Pancreas (tissue), 10 donors: ENCODE results near the gene DLST. TPM values are rescaled to one million over a fixed set of nuclear protein-coding genes. Genes with fewer than 3 reads are reported as not detected.

Experiments
- ATAC-seq, 4 donors: fragments of 200-7000 bp; cut with Tn5 transposase; one replicate each; pipeline versions ENCODE4 v1.8.0 to v1.9.1; 2020; ENCODE audit warnings: mild to moderate bottlenecking in 4 of 4, moderate library complexity in 4 of 4
- DNase-seq, 6 donors: peaks; one replicate each; pipeline ENCODE4 v3.0.0-alpha.2; 2020
- FAIRE-seq: peaks from 2 replicates; lab custom pipeline; 2012; peaks lifted over from hg19 to GRCh38; lab: Jason Lieb, UNC
- H3K27ac ChIP-seq, 4 donors: fragments of 200-600 bp; sonication (generic); 1 replicate in 3 of 4; 2 replicates in 1 of 4; pipeline versions ENCODE4 v1.5.0 to v1.8.0; 2020
- H3K27me3 ChIP-seq, 4 donors: fragments of 200-600 bp; one replicate each; pipeline ENCODE4 v1.8.0; 2021
- H3K36me3 ChIP-seq, 3 donors: fragments of 200-600 bp; sonication (generic) in 1 of 3; one replicate each; pipeline versions ENCODE4 v1.5.0 to v1.8.0; 2020 to 2021
- H3K4me1 ChIP-seq, 3 donors: fragments of 200-600 bp; one replicate each; pipeline ENCODE4 v1.8.0; 2021
- H3K4me3 ChIP-seq, 4 donors: fragments of 200-600 bp; sonication (generic) in 2 of 4; one replicate each; pipeline versions ENCODE4 v1.5.0 to v1.8.0; 2020 to 2021
- H3K9me3 ChIP-seq, 4 donors: fragments of 200-600 bp; one replicate each; pipeline ENCODE4 v1.8.0; 2021
- WGBS, 2 donors: extraction: QIAGEN DNeasy Blood & Tissue Kit; methylation state at CpG; one replicate each; pipeline ENCODE4 v1.1.7; 2013; 5-methylcytosine and 5-hydroxymethylcytosine counted together
- intact Hi-C, 3 donors: fragments of 100-400 bp; cut with DNase I; formaldehyde crosslinking; loops; one replicate each; pipeline versions ENCODE4 v1.11.1 to v1.14.2; 2022
- polyA plus RNA-seq, 2 donors: library from polyadenylated mRNA; stranded (reverse); fragments of 200-250 nt; gene quantifications; one replicate each; pipeline ENCODE4 v1.2.3, GENCODE V29; 2013
- total RNA-seq, 6 donors: library from RNA; stranded (reverse); fragmentation: NEBNext Ultra II Directional in 4 of 6; extraction: Animal tissue kit (Norgen Biotek cat#: 25700) in 4 of 6; gene quantifications; one replicate each; pipeline versions ENCODE4 v1.2.1 to v1.2.4, GENCODE V29; 2021 to 2023
- TF ChIP-seq, protein P1 (sequence below), 4 donors: fragments of 200-600 bp; sonication (generic) in 3 of 4; IDR thresholded peaks; one replicate each; pipeline versions ENCODE4 v1.5.0 to v1.8.0; 2021; ENCODE audit warnings: antibody characterized with exemption in 4 of 4
- donor health status: healthy with polysubstance abuse.
- donor health status: DM: no; HTN: no; CAD: no; lungs with moderate emphysema.
- donor health status: DM: no; HTN: no; CAD: no.
- donor health status: control.
- donor health status: control.
- donor health status: Bipolar disorder and iron deficiency.
- donor health status: DM: yes; HTN: yes; CAD: no.
- donor health status: DM: no; HTN: no; CAD: no.
- donor health status: DM: no; HTN: no; CAD: no.
- donor health status: DM: yes; HTN: yes; CAD: no.

Gene DLST
- total and polyA plus RNA-seq, 8 donors: 22.8 to 46.0 (median 38.6) TPM

- DNase-seq (no peak), ATAC-seq (no peak), FAIRE-seq (no peak)
- Histone ChIP-seq H3K4me1 (no peaks in the 10 kb centered on the region), H3K27me3 (no peaks in the 10 kb centered on the region), H3K4me3 (no peak overlapping the region), H3K36me3 (no peaks in the 10 kb centered on the region), H3K27ac (no peak overlapping the region), H3K9me3 (no peaks in the 10 kb centered on the region)
- WGBS, 2 donors: 55 to 57% methylated on average over 4 of the region's 4 CpGs
- intact Hi-C loops: no loop called here
- TF ChIP-seq, protein P1, sequence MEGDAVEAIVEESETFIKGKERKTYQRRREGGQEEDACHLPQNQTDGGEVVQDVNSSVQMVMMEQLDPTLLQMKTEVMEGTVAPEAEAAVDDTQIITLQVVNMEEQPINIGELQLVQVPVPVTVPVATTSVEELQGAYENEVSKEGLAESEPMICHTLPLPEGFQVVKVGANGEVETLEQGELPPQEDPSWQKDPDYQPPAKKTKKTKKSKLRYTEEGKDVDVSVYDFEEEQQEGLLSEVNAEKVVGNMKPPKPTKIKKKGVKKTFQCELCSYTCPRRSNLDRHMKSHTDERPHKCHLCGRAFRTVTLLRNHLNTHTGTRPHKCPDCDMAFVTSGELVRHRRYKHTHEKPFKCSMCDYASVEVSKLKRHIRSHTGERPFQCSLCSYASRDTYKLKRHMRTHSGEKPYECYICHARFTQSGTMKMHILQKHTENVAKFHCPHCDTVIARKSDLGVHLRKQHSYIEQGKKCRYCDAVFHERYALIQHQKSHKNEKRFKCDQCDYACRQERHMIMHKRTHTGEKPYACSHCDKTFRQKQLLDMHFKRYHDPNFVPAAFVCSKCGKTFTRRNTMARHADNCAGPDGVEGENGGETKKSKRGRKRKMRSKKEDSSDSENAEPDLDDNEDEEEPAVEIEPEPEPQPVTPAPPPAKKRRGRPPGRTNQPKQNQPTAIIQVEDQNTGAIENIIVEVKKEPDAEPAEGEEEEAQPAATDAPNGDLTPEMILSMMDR (IDR thresholded peaks at IDR 0.05): no peak
Observed at GRCh38 chr14:74871819-74872218, 9.9 kb upstream of the DLST start.

- FAIRE-seq (no peak), DNase-seq (no peak), ATAC-seq (no peak)
- TF ChIP-seq, protein P1 (IDR thresholded peaks at IDR 0.05): no peak
- intact Hi-C loops: no loop called here
- Histone ChIP-seq H3K27me3 (no peaks in the 10 kb centered on the region), H3K36me3 (no peaks in the 10 kb centered on the region), H3K4me1 (peaks cover 0 to 4% (median 0%) of the 10 kb centered on the region in 3 donors), H3K9me3 (no peaks in the 10 kb centered on the region), H3K4me3 (no peak overlapping the region), H3K27ac (no peak overlapping the region)
- WGBS, 2 donors: 83 to 89% methylated on average over 5 of the region's 5 CpGs
Observed at GRCh38 chr14:74875204-74875603, 6.5 kb upstream of the DLST start.

GRCh38 chr14:74875941-74876913 lies 5.5 kb upstream of the DLST start, which contains the start of gene PROX2:
Gene PROX2, minus strand, starts transcription at chr14:74876145. Its CDS starts 12,311 bp downstream, at chr14:74863834.
- Histone ChIP-seq H3K9me3 (no peaks in the 10 kb centered on the region), H3K4me1 (peaks cover 0 to 4% (median 4%) of the 10 kb centered on the region in 3 donors), H3K27me3 (no peaks in the 10 kb centered on the region), H3K27ac (no peak within 1 kb of the TSS), H3K36me3 (no peaks in the 10 kb centered on the region), H3K4me3 (no peak within 1 kb of the TSS)
- FAIRE-seq (no peak), ATAC-seq (no peak), DNase-seq (no peak)
- WGBS, 2 donors: 55 to 61% methylated on average over 13 of the region's 13 CpGs
- TF ChIP-seq, protein P1 (IDR thresholded peaks at IDR 0.05): no peak
- intact Hi-C loops: no loop called here

- no peaks in the 10 kb centered on the region for H3K9me3 ChIP-seq
- H3K36me3 ChIP-seq: no peaks in the 10 kb centered on the region
- H3K4me1 ChIP-seq: peaks cover 19 to 23% (median 20%) of the 10 kb centered on the region in 3 donors
- H3K27ac ChIP-seq: no peak overlapping the region
- no peak for FAIRE-seq
- ATAC-seq: no peak
- H3K4me3 ChIP-seq: no peak overlapping the region
- TF ChIP-seq, protein P1 (IDR thresholded peaks at IDR 0.05): no peak
- WGBS, 2 donors: 22 to 25% methylated on average over 3 of the region's 3 CpGs
- intact Hi-C loops: no loop called here
- no peaks in the 10 kb centered on the region for H3K27me3 ChIP-seq
- DNase-seq: no peak
Observed at GRCh38 chr14:74879427-74880182, 2.1 kb upstream of the DLST start.
